HG03039 (cell line): ENCODE measurements around the gene ZP3.
"Not testable (repeated sequence)": the region's sequence is repeated elsewhere in the genome, so short reads cannot be mapped to it uniquely, and the experiment has no call there.

Experiments used
- ATAC-seq: cut with Tn5 transposase; IDR thresholded peaks from one replicate; pipeline ENCODE4 v1.9.1; 2021; ENCODE audit warnings: mild to moderate bottlenecking, moderate library complexity; ENCODE audit not compliant: unreplicated experiment

Gene ZP3

GRCh38 chr7:76424413-76425111 lies at the start of gene ZP3:
TSS of gene ZP3 (plus strand) at chr7:76424950. CDS start at chr7:76424965, 15 bp downstream.
- ATAC-seq, result peak; percentile 63

DNA sequence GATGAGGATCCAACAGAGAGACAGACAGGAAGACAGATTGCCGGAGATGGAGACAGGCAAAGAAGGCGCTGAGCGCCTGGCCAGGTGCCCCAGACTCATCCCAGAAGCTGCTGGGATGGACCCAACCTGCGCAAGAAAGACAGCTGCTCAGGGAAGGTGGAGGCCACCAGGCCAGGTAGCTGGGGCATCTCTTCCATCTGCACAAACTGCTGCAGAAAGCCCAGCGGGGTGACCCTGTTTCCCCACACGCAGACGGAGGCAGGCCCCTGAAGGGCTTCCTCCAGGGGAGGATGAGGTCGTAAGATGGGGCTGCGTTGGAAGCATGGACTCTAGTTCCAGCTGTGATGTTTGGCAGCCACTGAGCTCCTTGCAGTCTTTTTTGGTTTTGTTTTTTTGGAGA lies 49.5 kb upstream of the ZP3 start:
- ATAC-seq, result no peak

DNA sequence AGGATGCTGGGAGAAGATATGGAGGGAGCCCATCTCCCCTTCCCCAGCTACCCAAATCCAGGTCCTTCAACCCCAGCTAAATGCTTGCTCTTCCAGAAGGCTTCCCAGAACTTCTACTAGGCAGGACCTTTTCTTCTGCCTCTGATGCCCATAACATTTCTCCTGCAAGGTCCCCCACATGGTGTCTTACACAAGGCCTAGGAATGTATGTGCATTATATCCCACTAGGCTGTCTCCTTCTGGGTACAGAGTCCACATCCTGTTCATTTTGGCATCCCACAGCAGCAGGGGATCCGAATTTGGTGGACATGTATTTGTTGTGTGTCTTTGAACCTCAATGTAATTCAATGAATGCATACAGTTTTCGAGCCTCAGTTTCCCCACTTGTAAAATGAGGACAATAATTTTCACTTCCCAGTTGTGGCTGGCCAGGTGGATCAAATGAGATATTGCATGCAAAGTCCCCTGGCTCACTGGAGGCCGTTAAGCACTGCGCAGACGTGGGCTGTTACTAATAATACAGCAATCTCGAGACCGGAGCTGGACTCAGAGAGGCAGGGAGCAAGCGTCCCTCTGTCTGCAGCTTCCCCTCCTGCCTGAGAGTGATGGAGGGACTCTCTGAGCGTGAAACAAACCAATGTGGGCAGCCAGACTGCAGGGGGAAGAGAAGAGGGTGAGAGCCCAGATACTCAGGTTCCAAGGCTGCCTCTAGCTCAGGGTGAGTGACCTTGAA lies 47.4 kb upstream of the ZP3 start:
- ATAC-seq, result no peak

DNA sequence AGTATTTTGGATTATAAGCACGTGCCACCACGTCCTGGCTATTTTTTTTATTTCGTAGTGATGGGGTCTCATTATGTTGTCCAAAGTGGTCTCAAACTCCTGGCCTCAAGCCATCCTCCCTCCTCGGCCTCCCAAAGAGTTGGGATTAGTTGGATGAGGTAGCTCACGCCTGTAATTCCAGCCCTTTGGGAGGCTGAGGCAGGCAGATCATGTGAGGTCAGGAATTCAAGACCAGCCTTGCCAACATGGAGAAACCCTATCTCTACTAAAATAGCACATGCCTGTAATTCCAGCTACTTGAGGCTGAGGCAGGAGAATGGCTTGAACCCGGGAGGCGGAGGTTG lies 44.2 kb upstream of the ZP3 start:
- no peak for ATAC-seq

- no peak for ATAC-seq
These were observed 42.9 kb upstream of the ZP3 start for GRCh38 chr7:76381814-76382213.

GRCh38 chr7:76383089-76383944 lies 41.4 kb upstream of the ZP3 start:
- ATAC-seq, result no peak

DNA sequence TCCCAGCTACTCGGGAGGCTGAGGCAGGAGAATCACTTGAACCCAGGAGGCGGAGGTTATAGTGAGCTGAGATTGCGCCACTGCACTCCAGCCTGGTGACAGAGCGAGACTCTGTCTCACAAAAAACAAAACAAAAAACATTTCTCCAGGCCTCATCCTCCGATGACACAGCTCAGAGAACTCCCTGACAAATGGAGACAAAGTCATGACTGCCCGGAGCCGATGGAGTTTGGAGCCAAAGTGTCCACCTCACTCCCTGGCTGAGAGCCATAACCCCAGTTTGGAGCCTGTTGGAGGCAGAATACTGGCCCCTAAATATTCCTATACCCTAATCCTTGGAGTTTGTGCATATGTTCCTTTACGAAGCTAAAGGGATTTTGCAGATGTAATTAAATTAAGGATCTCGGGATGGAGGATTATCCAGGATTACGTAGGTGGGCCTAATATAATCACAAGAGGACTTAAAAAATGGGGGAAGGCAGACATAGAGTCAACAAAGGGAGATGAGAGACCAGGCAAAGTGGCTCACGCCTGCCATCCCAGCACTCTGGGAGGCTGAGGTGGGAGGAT lies 38.0 kb upstream of the ZP3 start:
- no peak for ATAC-seq

GRCh38 chr7:76387789-76388188 lies 37.0 kb upstream of the ZP3 start:
- not testable (repeated sequence) for ATAC-seq

GRCh38 chr7:76390092-76390491 lies 34.7 kb upstream of the ZP3 start:
- no peak for ATAC-seq

GRCh38 chr7:76392531-76393115 lies 32.1 kb upstream of the ZP3 start:
- ATAC-seq, result no peak

DNA sequence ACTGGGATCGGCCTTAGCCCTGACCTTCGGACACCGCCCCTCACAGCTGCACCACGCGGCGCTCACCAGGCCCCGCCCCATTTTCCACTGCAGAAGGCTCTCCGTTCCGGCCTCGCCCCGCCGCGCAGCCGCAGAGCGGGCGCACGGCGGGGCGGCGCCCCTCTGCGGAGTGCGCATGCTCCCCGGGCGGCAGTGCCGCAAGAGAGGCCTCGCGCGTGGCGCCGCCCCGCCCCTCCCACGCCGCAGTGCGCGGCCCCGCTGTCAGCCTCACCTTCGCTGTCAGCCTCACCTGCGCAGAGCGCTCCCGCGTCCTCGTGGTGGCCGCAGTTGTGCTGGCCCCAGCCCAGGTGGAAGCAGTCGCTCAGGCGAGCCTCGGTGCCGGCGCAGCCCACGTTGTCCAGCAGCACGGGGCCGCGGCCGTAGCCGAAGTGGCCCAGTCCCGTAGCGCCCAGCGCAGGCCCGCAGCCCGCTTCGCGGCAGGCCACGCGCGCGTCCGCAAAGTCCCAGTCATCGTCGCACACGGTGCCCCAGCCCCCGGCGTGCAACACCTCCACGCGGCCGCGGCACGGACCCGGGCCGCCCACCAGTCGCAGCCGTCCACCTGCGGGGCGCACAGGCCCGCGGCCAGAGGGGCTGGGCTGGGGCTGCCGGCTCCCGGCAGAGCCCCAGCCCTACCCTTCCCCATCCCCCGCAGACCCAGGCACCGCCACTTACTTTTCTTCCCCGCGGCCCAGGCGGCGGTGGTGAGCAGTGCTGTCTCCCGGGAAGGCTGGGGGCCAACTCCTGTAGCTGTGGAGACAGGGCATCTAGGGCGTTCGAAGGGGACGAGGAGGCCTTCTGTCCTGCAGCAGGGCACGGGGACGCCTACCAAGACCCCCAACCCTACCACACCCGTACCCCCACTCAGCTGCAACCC lies 31.4 kb upstream of the ZP3 start:
- peak; percentile 87 for ATAC-seq

DNA sequence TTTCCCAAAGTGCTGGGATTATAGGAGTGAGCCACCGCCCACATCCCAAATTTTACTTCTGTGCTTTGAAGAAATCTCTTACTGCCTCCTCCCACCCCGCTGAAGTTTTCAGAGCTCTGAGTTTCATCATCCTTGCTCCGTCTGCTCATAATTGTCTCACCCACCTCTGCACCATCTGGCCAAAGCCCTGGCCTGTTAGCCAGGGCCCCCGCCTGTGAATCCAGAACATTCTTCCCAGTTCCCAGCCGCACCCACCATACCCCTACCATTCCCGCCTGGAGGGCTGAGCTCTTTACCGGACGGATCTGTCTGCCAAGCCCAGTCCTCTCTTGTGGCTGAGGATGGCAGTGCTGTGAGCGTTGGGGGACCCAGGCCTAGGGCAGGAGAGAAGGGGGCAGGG lies 29.8 kb upstream of the ZP3 start:
- ATAC-seq, result no peak

GRCh38 chr7:76395605-76395964 lies 29.2 kb upstream of the ZP3 start:
- ATAC-seq, result not testable (repeated sequence)

GRCh38 chr7:76395965-76396726 lies 28.6 kb upstream of the ZP3 start:
- ATAC-seq, result no peak

DNA sequence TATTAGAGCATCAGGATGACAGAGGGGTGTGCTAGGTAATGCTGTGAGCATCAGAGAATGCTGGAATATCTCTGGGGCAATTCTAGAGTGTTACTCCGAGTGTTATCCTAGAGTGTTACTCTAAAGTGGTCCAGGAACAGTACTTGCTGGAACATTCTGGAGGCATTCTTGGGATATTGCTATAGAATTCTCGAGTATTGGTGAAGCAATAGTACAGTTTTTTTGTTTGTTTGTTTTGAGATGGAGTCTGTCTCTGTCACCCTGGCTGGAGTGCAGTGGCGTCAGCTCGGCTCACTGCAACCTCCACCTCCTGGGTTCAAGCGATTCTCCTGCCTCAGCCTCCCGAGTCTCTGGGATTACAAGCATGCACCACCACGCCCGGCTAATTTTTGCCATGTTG lies 27.9 kb upstream of the ZP3 start:
- no peak for ATAC-seq

DNA sequence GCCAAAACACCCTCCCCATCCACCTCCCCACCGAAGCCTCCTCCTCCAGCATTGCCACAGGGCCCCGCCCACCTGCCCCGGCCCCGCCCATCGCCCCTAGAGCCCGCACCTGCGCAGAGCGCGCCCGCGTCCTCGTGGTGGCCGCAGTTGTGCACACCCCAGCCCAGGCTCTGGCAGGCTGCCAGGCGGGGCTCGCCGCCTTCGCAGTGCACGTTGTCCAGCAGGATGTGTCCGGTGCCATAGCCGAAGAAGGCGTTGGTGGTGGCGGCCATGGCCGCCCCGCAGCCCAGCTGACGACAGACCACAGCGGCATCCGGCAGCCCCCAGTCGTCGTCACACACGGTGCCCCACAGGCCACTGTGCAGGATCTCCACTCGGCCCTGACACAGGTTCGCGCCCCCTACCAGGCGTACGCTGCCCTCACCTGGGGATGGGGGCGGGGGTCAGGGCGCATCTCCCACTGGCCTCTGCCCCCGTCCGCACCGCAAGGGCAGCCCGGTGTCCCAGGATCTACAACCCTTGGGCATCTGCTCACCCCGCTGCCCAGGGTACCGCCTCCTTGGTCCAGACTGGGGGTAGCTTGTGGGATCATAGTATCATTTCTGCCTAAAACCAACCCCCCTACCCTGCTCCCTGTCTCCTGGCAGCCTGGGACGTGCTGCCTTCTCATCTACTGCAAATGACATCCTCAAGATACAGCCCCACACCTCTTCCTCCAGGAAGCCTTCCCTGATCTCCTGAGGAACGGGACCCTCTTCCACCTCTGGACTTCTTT lies 27.2 kb upstream of the ZP3 start:
- ATAC-seq, result no peak

- ATAC-seq, result no peak
These were observed 24.5 kb upstream of the ZP3 start for GRCh38 chr7:76400248-76400647.

- ATAC-seq, result not testable (repeated sequence)
These were observed 21.7 kb upstream of the ZP3 start for GRCh38 chr7:76403097-76403496.
